Measurements from ENCODE around the gene SMPDL3A. TPM values are rescaled to one million over a fixed set of nuclear protein-coding genes. Genes with fewer than 3 reads are reported as not detected.

SMPDL3A gene
- total and polyA plus RNA-seq, 2 of the 8 experiments (the other 6 are each of a cell fraction or from before 2014, with no cell fraction given): 3.5 to 3.9 TPM

DNA sequence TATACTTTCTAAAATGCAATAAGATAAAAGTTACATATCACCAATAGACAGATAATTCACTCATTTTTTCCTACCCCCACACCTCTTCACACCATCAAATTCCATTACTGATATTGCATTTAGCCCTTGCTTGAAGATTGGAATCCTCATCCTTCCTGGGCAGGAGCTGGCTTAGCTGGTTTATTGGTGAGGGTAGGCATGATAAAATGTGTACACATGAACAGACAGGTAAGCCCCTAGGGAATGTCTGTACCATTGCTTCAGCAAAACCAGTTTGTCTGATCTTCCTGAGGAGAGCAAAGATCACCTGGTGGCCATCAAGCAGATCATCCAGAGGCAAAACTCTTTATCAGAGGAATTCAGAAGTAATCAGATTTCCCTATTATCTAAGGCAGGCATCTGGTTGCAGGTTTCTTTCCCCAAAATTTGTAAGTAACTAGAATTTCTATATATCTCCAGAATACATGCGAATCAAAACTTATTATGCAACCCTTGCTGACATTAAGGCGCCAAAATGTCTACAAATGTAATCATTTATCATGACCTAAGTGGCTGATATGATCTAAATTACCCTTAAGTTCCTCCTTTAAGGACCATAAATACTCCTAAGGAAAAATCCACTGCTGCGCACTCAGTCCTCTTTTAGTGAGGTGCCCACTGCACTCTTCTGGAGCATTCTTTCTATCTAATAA lies 16.2 kb upstream of the SMPDL3A start:
- no peak overlapping the region for H2BK15ac ChIP-seq (ENCODE audit: low read length)
- no peaks in the 10 kb centered on the region for H4K20me1 ChIP-seq (replicated peaks in 1 of 2; ENCODE audit: control insufficient read depth in 1 of 2, insufficient read depth in 2 of 2, low read length in 2 of 2)
- ChIA-PET POLR2A (ENCODE audit: partially characterized antibody) (interaction anchor here (0.8 kb wide), 1 partner anchor 290 kb away, joined by 3 read pairs; no protein-coding TSS in a partner anchor), CTCF (ENCODE audit: partially characterized antibody) (interaction anchor here (1.0 to 2.3 kb wide), 4 partner anchors 12 to 66 kb away, joined by 3 to 12 read pairs (median 4); no protein-coding TSS in a partner anchor)
- H3K9ac ChIP-seq (replicated peaks in 1 of 4; ENCODE audit: extremely low read depth in 1 of 4, low read depth in 3 of 4, low read length in 3 of 4): no peak overlapping the region
- H4K8ac ChIP-seq (ENCODE audit: extremely low read depth, insufficient read depth, low read length): no peak overlapping the region
- H2BK5ac ChIP-seq (ENCODE audit: low read depth, low read length): no peak overlapping the region
- H3K4me3 ChIP-seq (ENCODE audit: extremely low read depth in 1 of 4, insufficient read depth in 2 of 4, low read depth in 3 of 4, low read length in 4 of 4): no peak overlapping the region
- no peak overlapping the region for H3K4ac ChIP-seq (replicated peaks; ENCODE audit: insufficient read length, low read depth, low read length)
- H3K27me3 ChIP-seq (replicated peaks in 1 of 4; ENCODE audit: control insufficient read depth in 3 of 4, extremely low read depth in 1 of 4, insufficient read depth in 3 of 4, low read length in 3 of 4): no peaks in the 10 kb centered on the region
- no peak overlapping the region for H2BK12ac ChIP-seq (ENCODE audit: low read depth, low read length)
- no peaks in the 10 kb centered on the region for H3K79me2 ChIP-seq (ENCODE audit: control insufficient read depth in 1 of 2, insufficient read depth in 2 of 2, low read length in 2 of 2)
- TF ChIP-seq FOSL1 (IDR thresholded peaks at IDR 0.05; ENCODE audit: insufficient read depth, low read depth, low read length): no peak
- H4K91ac ChIP-seq (replicated peaks; ENCODE audit: insufficient read length, low read length): no peak overlapping the region
- no peaks in the 10 kb centered on the region for H3K79me1 ChIP-seq (ENCODE audit: low read depth, low read length)
- no peaks in the 10 kb centered on the region for H3K9me3 ChIP-seq (ENCODE audit: insufficient read depth in 2 of 2, low read depth in 1 of 2, low read length in 1 of 2)
- no peak for DNase-seq (ENCODE audit: low read depth in 1 of 2, low spot score in 2 of 2)
- no peak overlapping the region for H2AFZ ChIP-seq (ENCODE audit: low read length)
- H3K27ac ChIP-seq (ENCODE audit: low read depth, low read length): no peak overlapping the region
- no peak for FAIRE-seq
- H3K18ac ChIP-seq (ENCODE audit: extremely low read depth, low read length): no peak overlapping the region
- H4K5ac ChIP-seq (ENCODE audit: insufficient read length, low read depth, low read length): no peak overlapping the region
- 92% methylated on average over 3 of the region's 3 CpGs; no CpG with 5 or more reads in 1 of the 2 experiments for WGBS, 2 experiments (ENCODE audit: extremely low coverage in 1 of 2, insufficient coverage in 1 of 2, insufficient read length in 1 of 2, insufficient replicate concordance in 2 of 2, low coverage in 1 of 2, low lambda C conversion rate in 2 of 2, missing lambda C conversion rate in 1 of 2)
- no peak overlapping the region for H2BK120ac ChIP-seq (replicated peaks; ENCODE audit: low read depth, low read length)
- H3K4me1 ChIP-seq (replicated peaks in 1 of 4; ENCODE audit: control insufficient read depth in 3 of 4, insufficient read depth in 4 of 4, low read length in 3 of 4): no peaks in the 10 kb centered on the region
- no peak overlapping the region for H2BK20ac ChIP-seq (ENCODE audit: low read length)
- no peak overlapping the region for H3K14ac ChIP-seq (ENCODE audit: insufficient read length)
- no peak overlapping the region for H3K4me2 ChIP-seq (ENCODE audit: insufficient read depth in 1 of 2, low read depth in 2 of 2, low read length in 2 of 2)
- no peak overlapping the region for H3K23ac ChIP-seq (ENCODE audit: insufficient read length)
- H3K56ac ChIP-seq (replicated peaks; ENCODE audit: insufficient read length, low read depth, low read length): no peak overlapping the region
- no peaks in the 10 kb centered on the region for H3K36me3 ChIP-seq (ENCODE audit: control insufficient read depth in 2 of 4, insufficient read depth in 4 of 4, low read length in 3 of 4)
- no peaks in the 10 kb centered on the region for H3K23me2 ChIP-seq (ENCODE audit: low read depth, low read length)
- no peak overlapping the region for H2AK5ac ChIP-seq (ENCODE audit: low read depth, low read length)

All from H1 (cell line).